Measurements from ENCODE around the gene ATP1B1. TPM values are rescaled to one million over a fixed set of nuclear protein-coding genes. Genes with fewer than 3 reads are reported as not detected.

Gene ATP1B1
- total and polyA plus RNA-seq, 9 of the 15 experiments (the other 6 are each of a cell fraction or from before 2014, with no cell fraction given) = 0.76 to 3.0 (median 1.7) TPM

DNA sequence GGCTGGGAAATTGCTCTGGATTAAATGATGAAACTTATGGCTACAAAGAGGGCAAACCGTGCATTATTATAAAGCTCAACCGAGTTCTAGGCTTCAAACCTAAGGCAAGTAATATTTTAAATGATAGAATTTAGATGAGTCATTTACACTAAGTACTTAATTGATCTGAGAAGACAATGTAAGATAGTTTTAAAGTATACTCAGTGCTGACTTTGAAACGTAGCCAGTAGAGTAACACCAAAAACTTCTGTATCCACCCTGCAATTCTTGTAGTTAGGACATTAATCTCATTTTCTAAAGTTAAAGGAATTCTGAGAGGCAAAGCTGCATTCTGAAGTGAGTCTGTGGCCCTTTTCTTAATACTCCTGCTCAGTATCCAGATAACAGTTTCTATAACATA is 20.8 kb downstream of the ATP1B1 start:
- Histone ChIP-seq H3K27me3 (ENCODE audit: control insufficient read depth in 2 of 2, insufficient read depth in 2 of 2, low read length in 2 of 2) (no peaks in the 10 kb centered on the region), H4K20me1 (replicated peaks; ENCODE audit: control insufficient read depth, insufficient read depth, low read length) (no peaks in the 10 kb centered on the region), H3K9me3 (replicated peaks; ENCODE audit: control insufficient read depth, insufficient read depth, low read depth, low read length) (no peaks in the 10 kb centered on the region), H3K9me1 (ENCODE audit: control insufficient read depth, insufficient read depth, low read length) (no peaks in the 10 kb centered on the region), H3K9ac (ENCODE audit: insufficient read depth in 1 of 2, low read depth in 2 of 2, low read length in 2 of 2) (no peak overlapping the region), H3K4me3 (no peak overlapping the region), H3K4me2 (ENCODE audit: insufficient read depth, low read length) (no peak overlapping the region), H3K4me1 (replicated peaks in 1 of 2; ENCODE audit: control insufficient read depth in 2 of 2, insufficient read depth in 2 of 2, low read length in 2 of 2) (no peaks in the 10 kb centered on the region), H3K27ac (ENCODE audit: extremely low read depth, low read depth, low read length) (no peak overlapping the region), H3K79me2 (ENCODE audit: control insufficient read depth, insufficient read depth, low read length) (no peaks in the 10 kb centered on the region), H3K36me3 (ENCODE audit: control insufficient read depth, insufficient read depth, low read length) (no peaks in the 10 kb centered on the region), H2AFZ (ENCODE audit: low read depth, low read length) (no peak overlapping the region)
- no peak for FAIRE-seq
- no peak for ATAC-seq
- intact Hi-C loops (cut with micrococcal nuclease) = loop anchor here (5.0 kb wide), 1 partner anchor 220 kb away; no protein-coding TSS in a partner anchor
- TF ChIP-seq GTF2A2 (tag; IDR thresholded peaks at IDR 0.05) (no peak), TAL1 (IDR thresholded peaks at IDR 0.05) (no peak), KLF6 (CRISPR knock-in tag; IDR thresholded peaks at IDR 0.05; ENCODE audit: borderline replicate concordance) (no peak), IFI16 (CRISPR knock-in tag; IDR thresholded peaks at IDR 0.05) (no peak), NCOA1 (IDR thresholded peaks at IDR 0.05; ENCODE audit: low read depth) (no peak), SIRT6 (IDR thresholded peaks at IDR 0.05; ENCODE audit: low read depth, low read length) (no peak), NR2F6 (CRISPR knock-in tag; IDR thresholded peaks at IDR 0.05) (no peak), RFX1 (IDR thresholded peaks at IDR 0.05) (no peak), POLR3G (IDR thresholded peaks at IDR 0.05; ENCODE audit: extremely low read depth, insufficient read length, insufficient replicate concordance) (no peak), JUN (IDR thresholded peaks at IDR 0.05; ENCODE audit: borderline replicate concordance, low read depth, low read length) (no peak), JUN (CRISPR knock-in tag; IDR thresholded peaks at IDR 0.05; ENCODE audit: borderline replicate concordance) (no peak)
- TF ChIP-seq, protein P1, sequence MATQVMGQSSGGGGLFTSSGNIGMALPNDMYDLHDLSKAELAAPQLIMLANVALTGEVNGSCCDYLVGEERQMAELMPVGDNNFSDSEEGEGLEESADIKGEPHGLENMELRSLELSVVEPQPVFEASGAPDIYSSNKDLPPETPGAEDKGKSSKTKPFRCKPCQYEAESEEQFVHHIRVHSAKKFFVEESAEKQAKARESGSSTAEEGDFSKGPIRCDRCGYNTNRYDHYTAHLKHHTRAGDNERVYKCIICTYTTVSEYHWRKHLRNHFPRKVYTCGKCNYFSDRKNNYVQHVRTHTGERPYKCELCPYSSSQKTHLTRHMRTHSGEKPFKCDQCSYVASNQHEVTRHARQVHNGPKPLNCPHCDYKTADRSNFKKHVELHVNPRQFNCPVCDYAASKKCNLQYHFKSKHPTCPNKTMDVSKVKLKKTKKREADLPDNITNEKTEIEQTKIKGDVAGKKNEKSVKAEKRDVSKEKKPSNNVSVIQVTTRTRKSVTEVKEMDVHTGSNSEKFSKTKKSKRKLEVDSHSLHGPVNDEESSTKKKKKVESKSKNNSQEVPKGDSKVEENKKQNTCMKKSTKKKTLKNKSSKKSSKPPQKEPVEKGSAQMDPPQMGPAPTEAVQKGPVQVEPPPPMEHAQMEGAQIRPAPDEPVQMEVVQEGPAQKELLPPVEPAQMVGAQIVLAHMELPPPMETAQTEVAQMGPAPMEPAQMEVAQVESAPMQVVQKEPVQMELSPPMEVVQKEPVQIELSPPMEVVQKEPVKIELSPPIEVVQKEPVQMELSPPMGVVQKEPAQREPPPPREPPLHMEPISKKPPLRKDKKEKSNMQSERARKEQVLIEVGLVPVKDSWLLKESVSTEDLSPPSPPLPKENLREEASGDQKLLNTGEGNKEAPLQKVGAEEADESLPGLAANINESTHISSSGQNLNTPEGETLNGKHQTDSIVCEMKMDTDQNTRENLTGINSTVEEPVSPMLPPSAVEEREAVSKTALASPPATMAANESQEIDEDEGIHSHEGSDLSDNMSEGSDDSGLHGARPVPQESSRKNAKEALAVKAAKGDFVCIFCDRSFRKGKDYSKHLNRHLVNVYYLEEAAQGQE (IDR thresholded peaks at IDR 0.05; ENCODE audit: borderline replicate concordance) = no peak
- TF ChIP-seq, protein P1 (CRISPR knock-in tag; IDR thresholded peaks at IDR 0.05; ENCODE audit: low read depth) = no peak
- CTCF ChIA-PET (ENCODE audit: low intra/inter-chr PET ratio) = no interaction called here
- DNase-seq (ENCODE audit: extremely low read depth in 1 of 4, low spot score in 3 of 4) = no peak
- BruUV-seq (replicated peaks) = no TSS peak
- WGBS (ENCODE audit: insufficient coverage, low coverage, missing lambda C conversion rate) = 12% methylated on average over 3 of the region's 3 CpGs
- POLR2A ChIA-PET = no interaction called here
- in situ Hi-C loops (cut with MboI) = no loop called here
